Rectal smooth muscle tissue (tissue), 1 donor: Measurements from ENCODE around the gene WT1.

Experiments used
- H3K27ac ChIP-seq: one replicate; pipeline ENCODE4 v1.7.0; 2013; ENCODE audit warnings: low read depth, low read length, inconsistent platforms
- H3K27me3 ChIP-seq: one replicate; pipeline ENCODE4 v1.7.0; 2013; ENCODE audit warnings: low read length; ENCODE audit not compliant: control insufficient read depth, insufficient read depth
- H3K36me3 ChIP-seq: one replicate; pipeline ENCODE4 v1.7.0; 2013; ENCODE audit warnings: low read length; ENCODE audit not compliant: control insufficient read depth, insufficient read depth
- H3K4me1 ChIP-seq: one replicate; pipeline ENCODE4 v1.7.0; 2013; ENCODE audit warnings: low read length; ENCODE audit not compliant: control insufficient read depth, insufficient read depth
- H3K4me3 ChIP-seq: one replicate; pipeline ENCODE4 v1.7.0; 2013; ENCODE audit warnings: low read length
- H3K9ac ChIP-seq: one replicate; pipeline ENCODE4 v1.7.0; 2013; ENCODE audit warnings: low read length

The WT1 gene

GRCh38 chr11:32414925-32415324 lies 20.4 kb downstream of the WT1 start:
- no peaks in the 10 kb centered on the region for H3K36me3 ChIP-seq
- H3K27me3 ChIP-seq, result no peaks in the 10 kb centered on the region
- H3K9ac ChIP-seq, result no peak overlapping the region
- H3K4me3 ChIP-seq, result no peak overlapping the region
- no peak overlapping the region for H3K27ac ChIP-seq
- no peaks in the 10 kb centered on the region for H3K4me1 ChIP-seq

GRCh38 chr11:32411942-32412615 lies 23.3 kb downstream of the WT1 start:
- no peaks in the 10 kb centered on the region for H3K27me3 ChIP-seq
- H3K27ac ChIP-seq, result no peak overlapping the region
- H3K4me3 ChIP-seq, result no peak overlapping the region
- H3K36me3 ChIP-seq, result no peaks in the 10 kb centered on the region
- H3K4me1 ChIP-seq, result no peaks in the 10 kb centered on the region
- H3K9ac ChIP-seq, result no peak overlapping the region

GRCh38 chr11:32405592-32405991 lies 29.7 kb downstream of the WT1 start:
- Histone ChIP-seq H3K27ac (no peak overlapping the region), H3K27me3 (no peaks in the 10 kb centered on the region), H3K4me3 (no peak overlapping the region), H3K9ac (no peak overlapping the region), H3K36me3 (no peaks in the 10 kb centered on the region), H3K4me1 (no peaks in the 10 kb centered on the region)

GRCh38 chr11:32402836-32403235 lies 32.5 kb downstream of the WT1 start:
- no peaks in the 10 kb centered on the region for H3K27me3 ChIP-seq
- no peaks in the 10 kb centered on the region for H3K36me3 ChIP-seq
- no peak overlapping the region for H3K4me3 ChIP-seq
- no peak overlapping the region for H3K27ac ChIP-seq
- no peak overlapping the region for H3K9ac ChIP-seq
- no peaks in the 10 kb centered on the region for H3K4me1 ChIP-seq

GRCh38 chr11:32400670-32401369 lies 34.5 kb downstream of the WT1 start:
- H3K4me1 ChIP-seq, result no peaks in the 10 kb centered on the region
- no peaks in the 10 kb centered on the region for H3K36me3 ChIP-seq
- no peak overlapping the region for H3K27ac ChIP-seq
- H3K4me3 ChIP-seq, result no peak overlapping the region
- H3K27me3 ChIP-seq, result no peaks in the 10 kb centered on the region
- no peak overlapping the region for H3K9ac ChIP-seq

GRCh38 chr11:32400196-32400595 lies 35.1 kb downstream of the WT1 start:
- no peak overlapping the region for H3K27ac ChIP-seq
- H3K36me3 ChIP-seq, result no peaks in the 10 kb centered on the region
- no peak overlapping the region for H3K4me3 ChIP-seq
- H3K9ac ChIP-seq, result no peak overlapping the region
- no peaks in the 10 kb centered on the region for H3K4me1 ChIP-seq
- no peaks in the 10 kb centered on the region for H3K27me3 ChIP-seq

- Histone ChIP-seq H3K4me1 (no peaks in the 10 kb centered on the region), H3K9ac (no peak overlapping the region), H3K27me3 (no peaks in the 10 kb centered on the region), H3K27ac (no peak overlapping the region), H3K4me3 (no peak overlapping the region), H3K36me3 (no peaks in the 10 kb centered on the region)
Observed at GRCh38 chr11:32396991-32397390, 38.3 kb downstream of the WT1 start.

GRCh38 chr11:32396331-32396730 lies 39.0 kb downstream of the WT1 start:
- no peak overlapping the region for H3K4me3 ChIP-seq
- H3K9ac ChIP-seq, result no peak overlapping the region
- no peak overlapping the region for H3K27ac ChIP-seq
- H3K4me1 ChIP-seq, result no peaks in the 10 kb centered on the region
- H3K36me3 ChIP-seq, result no peaks in the 10 kb centered on the region
- no peaks in the 10 kb centered on the region for H3K27me3 ChIP-seq

- H3K4me3 ChIP-seq, result no peak overlapping the region
- H3K27ac ChIP-seq, result no peak overlapping the region
- no peaks in the 10 kb centered on the region for H3K4me1 ChIP-seq
- H3K9ac ChIP-seq, result no peak overlapping the region
- no peaks in the 10 kb centered on the region for H3K36me3 ChIP-seq
- H3K27me3 ChIP-seq, result no peaks in the 10 kb centered on the region
Observed at GRCh38 chr11:32395127-32395526, 40.2 kb downstream of the WT1 start.

GRCh38 chr11:32392840-32393239 lies 42.5 kb downstream of the WT1 start:
- H3K27me3 ChIP-seq, result no peaks in the 10 kb centered on the region
- peaks cover 3% of the 10 kb centered on the region for H3K4me1 ChIP-seq
- H3K4me3 ChIP-seq, result no peak overlapping the region
- no peak overlapping the region for H3K9ac ChIP-seq
- no peaks in the 10 kb centered on the region for H3K36me3 ChIP-seq
- H3K27ac ChIP-seq, result no peak overlapping the region

- H3K27me3 ChIP-seq, result no peaks in the 10 kb centered on the region
- H3K27ac ChIP-seq, result no peak overlapping the region
- H3K4me3 ChIP-seq, result no peak overlapping the region
- no peaks in the 10 kb centered on the region for H3K36me3 ChIP-seq
- no peak overlapping the region for H3K9ac ChIP-seq
- peaks cover 3% of the 10 kb centered on the region for H3K4me1 ChIP-seq
Observed at GRCh38 chr11:32391956-32392553, 43.3 kb downstream of the WT1 start.

- Histone ChIP-seq H3K4me1 (peaks cover 3% of the 10 kb centered on the region), H3K27ac (no peak overlapping the region), H3K27me3 (no peaks in the 10 kb centered on the region), H3K9ac (no peak overlapping the region), H3K4me3 (no peak overlapping the region), H3K36me3 (no peaks in the 10 kb centered on the region)
Observed at GRCh38 chr11:32391479-32391878, 43.9 kb downstream of the WT1 start.

- H3K36me3 ChIP-seq, result no peaks in the 10 kb centered on the region
- H3K4me3 ChIP-seq, result no peak overlapping the region
- H3K27ac ChIP-seq, result no peak overlapping the region
- no peaks in the 10 kb centered on the region for H3K27me3 ChIP-seq
- peaks cover 5% of the 10 kb centered on the region for H3K4me1 ChIP-seq
- H3K9ac ChIP-seq, result no peak overlapping the region
Observed at GRCh38 chr11:32390712-32391111, 44.6 kb downstream of the WT1 start.
